Endothelial cell of umbilical vein (primary cell): ENCODE measurements around the gene THEM5. TPM values are rescaled to one million over a fixed set of nuclear protein-coding genes. Genes with fewer than 3 reads are reported as not detected.

ENCODE experiments used
- BruUV-seq: library from RNA; stranded (reverse); fragments of 400-500 nt; replicated peaks from 2 replicates; lab custom pipeline; 2021; lab: Mats Ljungman, UMichigan
- CTCF ChIA-PET: fragments of 300-600, 350-600 bp; sonication (Branson Sonifier 250); formaldehyde crosslinking; loops from one replicate; lab custom pipeline; 2021; ENCODE audit warnings: antibody characterized with exemption, inconsistent platforms; lab: Charles Lee
- POLR2A ChIA-PET: fragments of 300-600, 350-600 bp; sonication (Branson Sonifier 250); formaldehyde crosslinking; loops from one replicate; lab custom pipeline; 2021; ENCODE audit warnings: antibody characterized with exemption, inconsistent platforms; lab: Charles Lee
- DNase-seq: peaks from one replicate; pipeline ENCODE4 v3.0.0-alpha.2; 2011; ENCODE audit warnings: low read depth, low spot score
- FAIRE-seq: peaks from 2 replicates; lab custom pipeline; 2011; peaks lifted over from hg19 to GRCh38; lab: Jason Lieb, UNC
- H2AFZ ChIP-seq: 2 replicates; pipeline ENCODE4 v1.6.0; 2012; ENCODE audit warnings: low read depth, low read length, control low read depth, inconsistent platforms
- H3K27ac ChIP-seq: 2 replicates; pipeline ENCODE4 v1.5.1; 2011; ENCODE audit warnings: low read depth, mild to moderate bottlenecking, control low read depth, low read length, moderate library complexity; ENCODE audit not compliant: insufficient read depth
- H3K27me3 ChIP-seq, 2 experiments: 2 replicates each; pipeline versions ENCODE4 v1.6.0 to v1.6.1; 2011; ENCODE audit warnings: low read length in 2 of 2, mixed read lengths in 1 of 2; ENCODE audit not compliant: control insufficient read depth in 2 of 2, insufficient read depth in 2 of 2
- H3K36me3 ChIP-seq, 2 experiments: 2 replicates in 1 of 2; 3 replicates in 1 of 2; pipeline ENCODE4 v1.5.1; 2011; ENCODE audit warnings: low read length in 2 of 2, mild to moderate bottlenecking in 1 of 2, moderate library complexity in 1 of 2; ENCODE audit not compliant: control insufficient read depth in 2 of 2, insufficient read depth in 2 of 2; ENCODE audit errors: extremely low read depth in 1 of 2
- H3K4me1 ChIP-seq: 3 replicates; pipeline ENCODE4 v1.5.1; 2011; ENCODE audit warnings: mild to moderate bottlenecking, low read length; ENCODE audit not compliant: control insufficient read depth, insufficient read depth; ENCODE audit errors: extremely low read depth
- H3K4me2 ChIP-seq: 2 replicates; pipeline ENCODE4 v1.6.1; 2011; ENCODE audit warnings: low read length, control low read depth, mixed read lengths; ENCODE audit not compliant: insufficient read depth
- H3K4me3 ChIP-seq, 3 experiments: fragments of 200-600 bp in 1 of 3; sonication (generic), shearing (Covaris generic) in 1 of 3; replicated peaks in 1 of 3; 2 replicates each; pipeline ENCODE4 v1.5.1; 2011 to 2016; ENCODE audit warnings: control low read depth in 3 of 3, low read length in 3 of 3, mild to moderate bottlenecking in 2 of 3, inconsistent platforms in 1 of 3, low read depth in 1 of 3, moderate library complexity in 1 of 3; ENCODE audit not compliant: insufficient read depth in 1 of 3
- H3K79me2 ChIP-seq: 2 replicates; pipeline ENCODE4 v1.6.0; 2012; ENCODE audit warnings: low read length, inconsistent platforms; ENCODE audit not compliant: control insufficient read depth, insufficient read depth
- H3K9ac ChIP-seq: replicated peaks from 2 replicates; pipeline ENCODE3; 2011; ENCODE audit warnings: low read length, control low read depth; ENCODE audit not compliant: insufficient read depth; ENCODE audit errors: extremely low read depth
- H3K9me1 ChIP-seq: replicated peaks from 3 replicates; pipeline ENCODE4 v1.6.0; 2011; ENCODE audit warnings: mild to moderate bottlenecking, low read length; ENCODE audit not compliant: control insufficient read depth, insufficient read depth; ENCODE audit errors: extremely low read depth
- H3K9me3 ChIP-seq: replicated peaks from 2 replicates; pipeline ENCODE4 v1.5.1; 2012; ENCODE audit warnings: low read length, inconsistent platforms; ENCODE audit not compliant: control insufficient read depth, insufficient read depth
- H4K20me1 ChIP-seq: replicated peaks from 2 replicates; pipeline ENCODE3; 2011; ENCODE audit warnings: mild to moderate bottlenecking, low read length; ENCODE audit not compliant: control insufficient read depth, insufficient read depth; ENCODE audit errors: extremely low read depth
- EZH2 ChIP-seq: IDR thresholded peaks from 2 replicates; pipeline ENCODE4 v1.6.1; 2012; ENCODE audit warnings: borderline replicate concordance, low read depth, mild to moderate bottlenecking, moderate library complexity, low read length, inconsistent platforms; ENCODE audit not compliant: severe bottlenecking
- FOS ChIP-seq: IDR thresholded peaks from 2 replicates; pipeline ENCODE4 v1.6.1; 2011; ENCODE audit warnings: mild to moderate bottlenecking, low read length, moderate library complexity, borderline replicate concordance; ENCODE audit not compliant: insufficient read depth
- GATA2 ChIP-seq: IDR thresholded peaks from 2 replicates; pipeline ENCODE4 v1.7.0; 2011; ENCODE audit warnings: low read depth, mild to moderate bottlenecking, moderate library complexity, mixed read lengths, low read length; ENCODE audit not compliant: insufficient read length, insufficient read depth
- JUN ChIP-seq: IDR thresholded peaks from 2 replicates; pipeline ENCODE4 v1.6.1; 2011; ENCODE audit warnings: borderline replicate concordance, low read depth; ENCODE audit not compliant: insufficient read length, insufficient read depth
- MYC ChIP-seq: IDR thresholded peaks from one replicate; pipeline ENCODE4 v1.6.1; 2011; ENCODE audit warnings: mild to moderate bottlenecking, low read depth, low read length
- POLR2A ChIP-seq: IDR thresholded peaks from 2 replicates; pipeline ENCODE4 v1.6.1; 2012; ENCODE audit warnings: low read depth, mild to moderate bottlenecking, control low read depth, low read length
- POLR2AphosphoS5 ChIP-seq: IDR thresholded peaks from 2 replicates; pipeline ENCODE4 v1.6.1; 2012; ENCODE audit warnings: low read depth, mild to moderate bottlenecking, control low read depth, low read length, moderate library complexity; ENCODE audit not compliant: insufficient read depth
- dilution Hi-C: fragments of 300-500 bp; cut with MboI; formaldehyde crosslinking; loops from one replicate; pipeline ENCODE4 v1.15.0; 2019; ENCODE audit warnings: low sequenced_read_pairs; ENCODE audit not compliant: extremely low pct_ligation_motif_present
- intact Hi-C: fragments of 100-400 bp; cut with micrococcal nuclease; formaldehyde crosslinking; loops from one replicate; pipeline ENCODE4 v1.10.0; 2022
- polyA plus RNA-seq, 4 experiments: library from polyadenylated mRNA; depleted of rRNA in 3 of 4; stranded (reverse) in 3 of 4; unstranded in 1 of 4; fragments of >200 nt; gene quantifications; 2 replicates each; pipeline versions ENCODE4 v1.2.1 to v1.2.3, GENCODE V29; 2011 to 2012; ENCODE audit warnings: missing spikeins in 1 of 4
- total RNA-seq: library from RNA; stranded (reverse); gene quantifications from 2 replicates; pipeline ENCODE4 v1.2.3, GENCODE V29; 2021
- TF ChIP-seq, protein P1 (sequence below): IDR thresholded peaks from 2 replicates; pipeline ENCODE4 v1.6.1; 2011; ENCODE audit not compliant: insufficient read depth, insufficient read length
- TF ChIP-seq, protein P2 (sequence below), 2 donors: IDR thresholded peaks; 1 replicate in 1 of 2; 2 replicates in 1 of 2; pipeline ENCODE4 v1.5.1; 2011; ENCODE audit warnings: low read length in 2 of 2, mild to moderate bottlenecking in 2 of 2, moderate library complexity in 2 of 2, control low read depth in 1 of 2, inconsistent platforms in 1 of 2, low read depth in 1 of 2; ENCODE audit not compliant: insufficient read depth in 1 of 2; ENCODE audit errors: extremely low read depth in 1 of 2

Gene THEM5
- total and polyA plus RNA-seq, 2 donors (not counting 3 experiments of a cell fraction or from before 2014, with no cell fraction given), result not detected

DNA sequence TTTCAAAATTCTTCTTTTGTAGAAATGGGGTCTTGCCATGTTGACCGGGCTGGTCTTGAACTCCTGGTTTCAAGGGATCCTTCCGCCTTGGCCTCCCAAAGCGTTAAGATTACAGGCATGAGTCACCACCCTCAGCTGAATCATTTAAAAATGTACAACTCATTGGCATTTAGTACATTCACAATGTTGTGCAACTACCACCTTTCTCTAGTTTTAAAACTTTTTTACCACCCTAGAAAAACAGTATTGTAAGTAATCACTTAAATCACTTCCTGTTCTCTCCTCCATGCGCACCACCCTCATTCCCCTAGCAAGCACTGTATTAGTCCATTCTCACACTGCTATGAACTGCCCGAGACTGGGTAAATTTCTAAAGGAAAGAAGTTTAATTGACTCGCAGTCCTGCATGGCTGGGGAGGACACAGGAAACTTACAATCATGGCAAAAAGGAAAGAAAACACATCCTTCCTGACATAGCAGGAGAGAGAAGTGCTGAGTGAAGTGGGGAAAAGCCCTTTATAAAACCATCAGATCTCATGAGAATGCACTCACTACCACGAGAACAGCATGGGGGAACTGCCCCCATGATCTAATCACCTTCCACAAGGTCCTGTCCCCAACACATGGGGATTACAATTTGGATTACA lies 14.4 kb upstream of the THEM5 start:
- FAIRE-seq (peak; percentile 86), DNase-seq (peak; percentile 81)

DNA sequence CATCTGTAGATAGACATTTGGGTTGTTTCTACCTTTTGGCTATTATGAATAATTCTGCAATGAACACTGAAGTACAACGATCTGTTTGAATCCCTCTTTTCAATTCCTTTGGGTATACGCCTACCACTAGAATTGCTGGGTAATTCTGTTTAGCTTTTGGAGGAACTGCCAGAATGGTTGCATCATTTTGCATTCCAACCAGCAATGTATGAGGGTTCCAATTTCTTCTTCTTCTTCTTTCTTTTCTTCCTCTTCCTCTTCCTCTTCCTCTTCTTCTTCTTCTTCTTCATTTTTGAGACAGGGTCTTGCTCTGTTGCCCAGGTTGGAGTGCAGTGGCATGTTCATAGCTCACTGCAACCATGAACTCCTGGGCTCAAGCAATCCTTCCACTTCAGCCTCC lies 13.8 kb upstream of the THEM5 start:
- Histone ChIP-seq H3K27me3 (no peaks in the 10 kb centered on the region), H3K9me1 (no peaks in the 10 kb centered on the region), H3K79me2 (no peaks in the 10 kb centered on the region), H3K36me3 (no peaks in the 10 kb centered on the region), H4K20me1 (no peaks in the 10 kb centered on the region), H3K4me3 (no peak overlapping the region), H3K27ac (no peak overlapping the region), H3K4me2 (no peak overlapping the region), H2AFZ (no peak overlapping the region), H3K9me3 (no peaks in the 10 kb centered on the region), H3K9ac (no peak overlapping the region), H3K4me1 (peaks cover 16% of the 10 kb centered on the region)
- TF ChIP-seq, protein P1, sequence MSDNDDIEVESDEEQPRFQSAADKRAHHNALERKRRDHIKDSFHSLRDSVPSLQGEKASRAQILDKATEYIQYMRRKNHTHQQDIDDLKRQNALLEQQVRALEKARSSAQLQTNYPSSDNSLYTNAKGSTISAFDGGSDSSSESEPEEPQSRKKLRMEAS, result no peak
- TF ChIP-seq MYC, result no peak
- TF ChIP-seq JUN, result no peak
- TF ChIP-seq GATA2, result no peak
- TF ChIP-seq POLR2A, result no peak
- no peak for TF ChIP-seq POLR2AphosphoS5
- TF ChIP-seq, protein P2, sequence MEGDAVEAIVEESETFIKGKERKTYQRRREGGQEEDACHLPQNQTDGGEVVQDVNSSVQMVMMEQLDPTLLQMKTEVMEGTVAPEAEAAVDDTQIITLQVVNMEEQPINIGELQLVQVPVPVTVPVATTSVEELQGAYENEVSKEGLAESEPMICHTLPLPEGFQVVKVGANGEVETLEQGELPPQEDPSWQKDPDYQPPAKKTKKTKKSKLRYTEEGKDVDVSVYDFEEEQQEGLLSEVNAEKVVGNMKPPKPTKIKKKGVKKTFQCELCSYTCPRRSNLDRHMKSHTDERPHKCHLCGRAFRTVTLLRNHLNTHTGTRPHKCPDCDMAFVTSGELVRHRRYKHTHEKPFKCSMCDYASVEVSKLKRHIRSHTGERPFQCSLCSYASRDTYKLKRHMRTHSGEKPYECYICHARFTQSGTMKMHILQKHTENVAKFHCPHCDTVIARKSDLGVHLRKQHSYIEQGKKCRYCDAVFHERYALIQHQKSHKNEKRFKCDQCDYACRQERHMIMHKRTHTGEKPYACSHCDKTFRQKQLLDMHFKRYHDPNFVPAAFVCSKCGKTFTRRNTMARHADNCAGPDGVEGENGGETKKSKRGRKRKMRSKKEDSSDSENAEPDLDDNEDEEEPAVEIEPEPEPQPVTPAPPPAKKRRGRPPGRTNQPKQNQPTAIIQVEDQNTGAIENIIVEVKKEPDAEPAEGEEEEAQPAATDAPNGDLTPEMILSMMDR (IDR thresholded peaks at IDR 0.05; ENCODE audit: extremely low read depth in 1 of 2, insufficient read depth in 1 of 2, low read depth in 1 of 2, low read length in 2 of 2), result no peak
- no peak for TF ChIP-seq FOS
- no peak for TF ChIP-seq EZH2
- FAIRE-seq, result no peak
- dilution Hi-C loops, result no loop called here
- BruUV-seq, result no TSS peak
- ChIA-PET POLR2A (no interaction called here), CTCF (interaction anchor here (1.0 kb wide), 1 partner anchor 19 kb away, joined by 3 read pairs; no protein-coding TSS in a partner anchor)
- DNase-seq, result no peak
- intact Hi-C loops, result no loop called here

More for the DNA sequence above, 14.4 kb upstream of the THEM5 start:
- TF ChIP-seq FOS (peak; percentile 77), MYC (no peak)
- no peaks in the 10 kb centered on the region for H3K36me3 ChIP-seq
- H3K27me3 ChIP-seq, result no peaks in the 10 kb centered on the region
- no peaks in the 10 kb centered on the region for H3K9me1 ChIP-seq
- H3K9ac ChIP-seq, result no peak overlapping the region
- H3K4me2 ChIP-seq, result peak overlapping the region; percentile 30
- no peak overlapping the region for H3K4me3 ChIP-seq
- no peaks in the 10 kb centered on the region for H3K79me2 ChIP-seq
- peak overlapping the region; percentile 59 for H2AFZ ChIP-seq
- CTCF ChIA-PET, result interaction anchor here (0.8 to 1.0 kb wide), 2 partner anchors 10 to 20 kb away, joined by 3 read pairs; no protein-coding TSS in a partner anchor
- dilution Hi-C loops, result no loop called here
- H4K20me1 ChIP-seq, result no peaks in the 10 kb centered on the region
- BruUV-seq, result no TSS peak
- no peaks in the 10 kb centered on the region for H3K9me3 ChIP-seq
- POLR2A ChIA-PET, result no interaction called here
- intact Hi-C loops, result loop anchor here (2.0 kb wide), 1 partner anchor 19 kb away; no protein-coding TSS in a partner anchor
- H3K4me1 ChIP-seq, result peaks cover 16% of the 10 kb centered on the region
- H3K27ac ChIP-seq, result peak overlapping the region; percentile 36
